ENCODE data around the gene ANO4. TPM values are rescaled to one million over a fixed set of nuclear protein-coding genes. Genes with fewer than 3 reads are reported as not detected.
"Not testable (repeated sequence)": the region's sequence is repeated elsewhere in the genome, so short reads cannot be mapped to it uniquely, and the experiment has no call there.

ANO4 gene
- total RNA-seq, 2 donors from 2014 or later: 0.33 to 0.83 TPM

DNA sequence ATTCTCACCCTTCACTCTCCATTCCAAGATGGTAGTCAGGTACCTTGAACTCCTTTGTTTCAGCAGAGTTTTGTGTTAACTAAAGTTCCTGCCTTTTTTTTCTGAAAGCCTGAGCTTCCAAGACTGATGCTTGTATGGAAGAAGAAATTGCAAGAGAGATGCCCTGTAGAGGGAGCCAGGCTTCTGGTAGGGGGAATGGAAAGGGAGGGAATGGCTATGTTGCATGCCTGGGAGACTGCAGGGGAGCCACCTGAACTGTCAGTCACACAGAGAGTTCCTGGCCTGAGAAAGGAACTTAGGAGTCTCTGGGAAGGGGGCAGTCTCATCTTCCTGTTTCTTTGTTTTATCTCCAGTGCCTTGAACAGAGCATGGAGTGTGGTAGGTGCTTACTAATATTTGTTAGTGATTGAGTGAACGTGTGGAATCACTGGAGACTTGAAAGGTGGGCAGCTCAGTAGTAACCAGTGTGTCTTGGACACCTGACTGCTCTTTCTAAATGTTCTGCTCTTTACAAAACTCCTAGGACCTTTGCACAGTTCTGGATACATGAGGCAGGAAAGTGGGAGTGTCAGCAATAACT lies 132.2 kb downstream of the ANO4 start:
- intact Hi-C loops (cut with DNase I): no loop called here
- no peak for DNase-seq (ENCODE audit: low spot score)

DNA sequence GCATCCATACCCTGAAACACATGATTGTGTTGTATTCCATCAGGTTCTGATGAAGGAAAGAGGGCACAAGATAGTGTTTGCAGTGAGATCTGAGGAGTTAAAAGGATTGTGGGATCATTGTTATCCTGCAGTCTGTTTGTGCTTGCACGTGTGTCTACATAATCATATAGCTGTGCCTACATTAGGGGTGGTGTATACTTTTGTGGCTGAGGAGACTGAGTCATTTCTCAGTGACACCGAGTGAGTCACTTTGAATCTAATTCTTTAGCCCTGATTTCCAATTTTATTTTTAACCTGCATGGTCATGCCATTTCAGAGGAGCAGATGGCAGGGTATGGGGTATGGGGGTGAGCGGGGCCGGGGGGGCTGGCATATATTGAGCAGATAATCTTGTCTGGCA lies 133.2 kb downstream of the ANO4 start:
- intact Hi-C loops (cut with DNase I): no loop called here
- no peak for DNase-seq (ENCODE audit: low spot score)

- DNase-seq (ENCODE audit: low spot score): no peak
- intact Hi-C loops (cut with DNase I): no loop called here
Measured at GRCh38 chr12:100932571-100932970, 138.0 kb downstream of the ANO4 start.

GRCh38 chr12:100933531-100933930 lies 139.0 kb downstream of the ANO4 start:
- DNase-seq (ENCODE audit: low spot score); intact Hi-C loops (cut with DNase I): not testable (repeated sequence)

- no peak for DNase-seq (ENCODE audit: low spot score)
- intact Hi-C loops (cut with DNase I): no loop called here
Measured at GRCh38 chr12:100935929-100936328, 141.4 kb downstream of the ANO4 start.

DNA sequence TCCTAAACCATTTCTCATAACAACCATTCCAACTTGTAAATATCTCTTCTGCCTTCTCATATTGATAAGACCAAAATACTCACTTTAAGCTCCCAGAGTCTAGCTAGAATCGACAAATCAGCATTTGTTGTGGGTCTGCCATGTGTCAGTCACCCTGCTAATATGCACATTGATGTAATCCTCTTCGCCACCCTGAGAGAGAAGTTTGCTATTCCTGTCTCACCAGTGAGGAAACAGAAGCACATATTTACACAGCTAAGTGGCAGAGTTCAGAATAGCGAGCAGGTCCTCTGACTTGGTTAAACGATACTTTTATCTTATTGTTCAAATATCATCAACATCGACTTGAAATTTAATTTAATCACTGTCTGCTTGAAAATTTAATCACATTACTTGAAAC lies 142.1 kb downstream of the ANO4 start:
- no peak for DNase-seq (ENCODE audit: low spot score)
- intact Hi-C loops (cut with DNase I): no loop called here

- intact Hi-C loops (cut with DNase I): no loop called here
- DNase-seq (ENCODE audit: low spot score): no peak
Measured at GRCh38 chr12:100940503-100940902, 145.9 kb downstream of the ANO4 start.

- no peak for DNase-seq (ENCODE audit: low spot score)
- intact Hi-C loops (cut with DNase I): no loop called here
Measured at GRCh38 chr12:100942984-100943749, 148.6 kb downstream of the ANO4 start.

DNA sequence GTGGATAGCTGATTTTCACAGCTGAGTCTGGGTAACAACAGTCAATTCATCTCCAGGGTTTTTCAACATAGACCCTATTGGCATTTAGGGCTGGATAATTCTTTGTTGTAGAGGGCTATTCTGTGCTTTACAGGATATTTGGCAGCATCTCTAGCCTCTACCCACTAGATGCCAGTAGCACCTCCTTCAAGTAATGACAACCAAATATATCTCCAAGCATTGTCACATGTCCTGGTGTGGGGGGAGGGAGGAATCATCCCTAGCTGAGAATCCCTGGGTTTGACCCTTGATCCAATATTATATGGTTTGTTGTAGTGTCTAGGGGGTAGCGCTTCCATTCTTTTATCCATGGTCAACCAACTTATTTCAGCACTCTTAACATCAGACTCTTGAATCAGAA lies 157.2 kb downstream of the ANO4 start:
- intact Hi-C loops (cut with DNase I): loop anchor here in 1 of 2 donors (10.0 kb wide), 1 partner anchor 1793 kb away; no protein-coding TSS in a partner anchor
- DNase-seq (ENCODE audit: low spot score): no peak

GRCh38 chr12:100953217-100953616 lies 158.6 kb downstream of the ANO4 start:
- no peak for DNase-seq (ENCODE audit: low spot score)
- intact Hi-C loops (cut with DNase I): loop anchor here in 1 of 2 donors (10.0 kb wide), 1 partner anchor 1792 kb away; no protein-coding TSS in a partner anchor

DNA sequence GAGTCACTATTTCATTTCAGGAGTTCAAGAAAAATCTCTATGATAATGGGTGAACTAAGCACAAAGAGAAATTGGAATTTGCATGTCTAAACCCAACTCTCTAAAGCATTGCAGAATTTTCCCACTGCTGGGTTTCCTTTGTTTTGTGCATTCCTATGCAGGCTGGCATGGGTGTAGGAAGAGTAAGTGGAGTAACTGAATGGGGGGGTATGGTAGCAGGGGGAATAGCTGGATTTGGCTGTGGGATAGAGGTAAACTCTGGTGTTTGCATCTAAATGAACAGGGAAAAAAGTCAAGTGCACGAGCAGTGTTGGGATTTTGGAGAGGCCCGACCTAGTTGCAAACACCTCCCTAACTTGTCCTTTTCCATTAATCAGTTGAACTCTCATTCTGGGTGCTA lies 159.1 kb downstream of the ANO4 start:
- no peak for DNase-seq (ENCODE audit: low spot score)
- intact Hi-C loops (cut with DNase I): loop anchor here in 1 of 2 donors (10.0 kb wide), 1 partner anchor 1791 kb away; no protein-coding TSS in a partner anchor

DNA sequence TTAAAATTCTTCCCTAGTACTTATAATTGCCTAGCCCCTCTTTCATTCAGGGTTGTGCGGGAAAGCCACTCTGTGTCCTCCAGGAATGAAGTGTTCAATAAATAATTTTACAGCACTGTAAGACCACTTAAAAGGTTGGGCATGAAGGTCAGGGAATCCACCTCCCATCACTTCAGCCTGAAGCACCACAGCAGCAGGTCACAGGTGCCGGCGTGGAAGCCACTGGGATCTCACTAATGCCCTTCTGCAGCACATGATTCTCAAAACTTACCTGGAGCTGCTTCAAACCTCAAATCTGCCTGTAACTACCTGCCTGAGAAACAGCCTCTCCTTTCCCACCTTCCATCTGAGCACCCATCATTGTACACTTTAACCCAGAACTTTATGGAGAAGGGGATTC lies 159.5 kb downstream of the ANO4 start:
- intact Hi-C loops (cut with DNase I): loop anchor here in 1 of 2 donors (10.0 kb wide), 1 partner anchor 1791 kb away; no protein-coding TSS in a partner anchor
- DNase-seq (ENCODE audit: low spot score): no peak

GRCh38 chr12:100955139-100955538 lies 160.6 kb downstream of the ANO4 start:
- DNase-seq (ENCODE audit: low spot score): no peak

GRCh38 chr12:100956311-100956852 lies 161.8 kb downstream of the ANO4 start:
- intact Hi-C loops (cut with DNase I): loop anchor here in 1 of 2 donors (10.0 kb wide), 1 partner anchor 1788 kb away; no protein-coding TSS in a partner anchor

More at GRCh38 chr12:100955139-100955538, 160.6 kb downstream of the ANO4 start:
- intact Hi-C loops (cut with DNase I): loop anchor here in 1 of 2 donors (10.0 kb wide), 1 partner anchor 1790 kb away; no protein-coding TSS in a partner anchor

GRCh38 chr12:100959481-100959880 lies 164.9 kb downstream of the ANO4 start:
- intact Hi-C loops (cut with DNase I): loop anchor here in 1 of 2 donors (10.0 kb wide), 1 partner anchor 1785 kb away; no protein-coding TSS in a partner anchor
- DNase-seq (ENCODE audit: low spot score): no peak

More at GRCh38 chr12:100956311-100956852, 161.8 kb downstream of the ANO4 start:
- no peak for DNase-seq (ENCODE audit: low spot score)

- DNase-seq (ENCODE audit: low spot score): no peak
- intact Hi-C loops (cut with DNase I): no loop called here
Measured at GRCh38 chr12:100962086-100962712, 167.6 kb downstream of the ANO4 start.

- no peak for DNase-seq (ENCODE audit: low spot score)
- intact Hi-C loops (cut with DNase I): no loop called here
Measured at GRCh38 chr12:100963381-100963780, 168.8 kb downstream of the ANO4 start.

DNA sequence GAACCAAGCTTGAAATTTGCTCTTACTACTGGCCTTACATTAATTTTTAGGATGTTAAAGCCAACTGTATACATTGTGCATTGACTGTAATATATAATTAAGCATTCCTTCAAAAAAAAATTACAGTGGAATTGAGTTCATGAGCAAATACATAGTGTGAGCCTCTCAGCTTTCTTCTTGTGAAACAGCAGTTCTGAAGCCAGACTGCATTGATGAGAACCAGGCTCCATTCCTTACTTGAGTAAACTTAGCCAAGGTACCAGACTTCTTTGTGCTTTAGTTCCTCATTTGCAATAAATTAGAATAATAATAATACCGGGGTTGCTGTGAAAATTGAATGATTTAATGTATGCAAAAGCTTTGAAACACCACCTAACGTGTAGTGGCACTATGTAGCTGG lies 169.5 kb downstream of the ANO4 start:
- DNase-seq (ENCODE audit: low spot score): no peak

DNA sequence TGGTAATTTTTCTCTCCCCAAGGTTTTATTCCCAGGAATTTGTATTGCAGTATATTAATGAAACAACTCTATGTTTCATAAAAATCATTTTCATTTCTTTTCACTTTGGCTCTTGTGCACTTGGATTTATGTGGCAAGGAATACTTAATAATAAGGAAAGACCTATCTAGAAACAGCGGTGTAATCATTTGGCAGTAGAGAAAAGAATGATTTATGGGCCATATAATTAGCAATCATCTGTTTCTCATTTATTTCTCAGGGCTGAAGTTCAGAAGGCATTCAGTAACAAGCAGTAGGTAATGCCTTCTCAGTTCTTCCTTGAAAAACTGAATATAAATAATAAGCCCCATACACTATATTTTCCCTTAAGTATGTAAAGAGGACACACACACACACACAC lies 172.6 kb downstream of the ANO4 start:
- no peak for DNase-seq (ENCODE audit: low spot score)
- intact Hi-C loops (cut with DNase I): no loop called here

More for the DNA sequence above, 169.5 kb downstream of the ANO4 start:
- intact Hi-C loops (cut with DNase I): no loop called here

DNA sequence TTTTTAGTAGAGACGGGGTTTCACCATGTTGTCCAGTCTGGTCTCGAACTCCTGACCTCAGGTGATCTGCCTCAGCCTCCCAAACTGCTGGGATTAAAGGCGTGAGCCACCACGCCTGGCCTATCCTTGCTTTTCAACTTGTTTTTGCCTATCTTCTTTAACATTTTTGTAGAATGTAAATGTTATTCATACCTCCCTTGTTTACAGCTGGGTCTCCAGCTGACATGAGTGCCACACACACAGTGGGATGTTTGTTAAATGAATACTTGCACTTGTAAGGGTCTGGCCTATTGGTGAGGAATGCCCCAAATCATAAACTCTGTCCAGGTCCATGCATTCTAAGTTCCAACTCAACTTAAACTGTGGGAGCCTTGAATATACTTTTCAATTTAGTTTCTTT lies 176.3 kb downstream of the ANO4 start:
- DNase-seq (ENCODE audit: low spot score): no peak
- intact Hi-C loops (cut with DNase I): no loop called here

Data from posterior vena cava (tissue), 2 donors.